ENCODE results near the gene SPTSSB. TPM values are rescaled to one million over a fixed set of nuclear protein-coding genes. Genes with fewer than 3 reads are reported as not detected.

Gene SPTSSB
- total RNA-seq, 4 donors from 2014 or later = 91.6 to 175 (median 109) TPM

DNA sequence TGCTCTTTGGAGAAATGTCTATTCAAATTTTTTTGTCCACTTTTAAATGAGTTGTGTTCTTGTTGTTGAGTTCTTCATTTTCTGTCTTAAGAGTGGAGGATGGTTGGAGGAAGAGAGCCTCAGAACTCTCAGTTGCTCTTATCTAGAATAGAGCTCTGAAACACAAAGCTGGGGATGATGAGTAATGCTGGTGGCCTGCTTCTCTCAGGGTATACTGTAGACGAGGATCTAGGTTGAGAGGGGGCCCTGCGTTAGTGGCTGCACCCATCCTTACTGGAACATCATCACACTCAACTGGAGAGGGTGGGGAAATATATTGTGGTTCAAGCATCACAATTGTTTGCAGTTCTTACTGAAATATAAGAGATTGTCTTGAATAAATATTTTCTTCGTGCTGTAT is 1.8 kb downstream of the SPTSSB start:
- intact Hi-C loops (cut with DNase I; ENCODE audit: low total_unique reads) = no loop called here
- no peak for DNase-seq (ENCODE audit: low spot score in 2 of 2)
- WGBS, 2 donors = 69 to 84% methylated on average over 3 of the region's 3 CpGs
- H3K4me3 ChIP-seq (ENCODE audit: low read depth, poor library complexity, severe bottlenecking) = no peak overlapping the region
- TF ChIP-seq, protein P1, sequence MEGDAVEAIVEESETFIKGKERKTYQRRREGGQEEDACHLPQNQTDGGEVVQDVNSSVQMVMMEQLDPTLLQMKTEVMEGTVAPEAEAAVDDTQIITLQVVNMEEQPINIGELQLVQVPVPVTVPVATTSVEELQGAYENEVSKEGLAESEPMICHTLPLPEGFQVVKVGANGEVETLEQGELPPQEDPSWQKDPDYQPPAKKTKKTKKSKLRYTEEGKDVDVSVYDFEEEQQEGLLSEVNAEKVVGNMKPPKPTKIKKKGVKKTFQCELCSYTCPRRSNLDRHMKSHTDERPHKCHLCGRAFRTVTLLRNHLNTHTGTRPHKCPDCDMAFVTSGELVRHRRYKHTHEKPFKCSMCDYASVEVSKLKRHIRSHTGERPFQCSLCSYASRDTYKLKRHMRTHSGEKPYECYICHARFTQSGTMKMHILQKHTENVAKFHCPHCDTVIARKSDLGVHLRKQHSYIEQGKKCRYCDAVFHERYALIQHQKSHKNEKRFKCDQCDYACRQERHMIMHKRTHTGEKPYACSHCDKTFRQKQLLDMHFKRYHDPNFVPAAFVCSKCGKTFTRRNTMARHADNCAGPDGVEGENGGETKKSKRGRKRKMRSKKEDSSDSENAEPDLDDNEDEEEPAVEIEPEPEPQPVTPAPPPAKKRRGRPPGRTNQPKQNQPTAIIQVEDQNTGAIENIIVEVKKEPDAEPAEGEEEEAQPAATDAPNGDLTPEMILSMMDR (IDR thresholded peaks at IDR 0.05) = no peak
- no peak for TF ChIP-seq POLR2A (IDR thresholded peaks at IDR 0.05)

DNA sequence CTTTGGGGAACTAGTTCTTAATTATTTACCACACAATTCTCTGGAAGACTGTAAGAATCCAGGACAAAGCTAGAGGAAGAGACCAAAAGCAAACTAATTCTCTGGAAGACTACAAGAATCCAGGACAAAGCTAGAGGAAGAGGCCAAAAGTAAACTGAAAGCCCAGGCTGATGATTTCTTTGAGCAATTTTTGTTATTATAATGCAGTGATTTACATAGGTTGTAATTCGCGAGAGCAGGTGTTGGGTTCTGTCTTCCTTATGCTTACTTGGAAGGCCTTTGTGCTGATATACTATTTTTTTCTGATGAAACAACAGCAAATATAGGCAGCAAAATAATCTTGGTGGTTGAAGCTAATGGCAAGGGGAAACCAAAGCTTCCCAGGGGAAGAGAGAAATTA is 5.2 kb downstream of the SPTSSB start:
- no peak overlapping the region for H3K4me3 ChIP-seq (ENCODE audit: low read depth, poor library complexity, severe bottlenecking)
- no peak for DNase-seq (ENCODE audit: low spot score in 2 of 2)
- intact Hi-C loops (cut with DNase I; ENCODE audit: low total_unique reads) = no loop called here
- 78 to 82% methylated on average over 2 of the region's 2 CpGs for WGBS, 2 donors
- TF ChIP-seq POLR2A (IDR thresholded peaks at IDR 0.05) = no peak
- TF ChIP-seq, protein P1 (IDR thresholded peaks at IDR 0.05) = no peak

DNA sequence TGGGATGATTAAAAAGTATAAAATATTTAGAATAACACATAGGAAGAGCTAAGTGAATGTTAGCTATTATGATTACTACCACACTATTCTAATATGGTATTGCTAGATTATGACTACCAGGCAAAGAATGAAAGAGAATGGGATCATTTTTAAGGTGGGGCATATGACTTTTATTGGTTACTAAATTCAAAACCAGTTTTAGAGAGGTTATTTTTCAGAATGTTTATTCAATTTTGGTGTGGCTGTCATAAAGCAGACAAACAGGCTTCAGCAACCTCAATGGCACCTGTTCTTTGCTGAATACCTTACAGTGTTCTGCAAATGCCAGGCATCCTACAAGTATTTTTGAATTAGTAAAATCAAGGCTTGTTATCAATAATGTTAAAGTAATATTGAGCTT is 12.8 kb downstream of the SPTSSB start:
- DNase-seq (ENCODE audit: low spot score in 2 of 2) = no peak
- intact Hi-C loops (cut with DNase I; ENCODE audit: low total_unique reads) = no loop called here
- H3K4me3 ChIP-seq (ENCODE audit: low read depth, poor library complexity, severe bottlenecking) = no peak overlapping the region
- TF ChIP-seq, protein P1 (IDR thresholded peaks at IDR 0.05) = no peak
- no peak for TF ChIP-seq POLR2A (IDR thresholded peaks at IDR 0.05)

DNA sequence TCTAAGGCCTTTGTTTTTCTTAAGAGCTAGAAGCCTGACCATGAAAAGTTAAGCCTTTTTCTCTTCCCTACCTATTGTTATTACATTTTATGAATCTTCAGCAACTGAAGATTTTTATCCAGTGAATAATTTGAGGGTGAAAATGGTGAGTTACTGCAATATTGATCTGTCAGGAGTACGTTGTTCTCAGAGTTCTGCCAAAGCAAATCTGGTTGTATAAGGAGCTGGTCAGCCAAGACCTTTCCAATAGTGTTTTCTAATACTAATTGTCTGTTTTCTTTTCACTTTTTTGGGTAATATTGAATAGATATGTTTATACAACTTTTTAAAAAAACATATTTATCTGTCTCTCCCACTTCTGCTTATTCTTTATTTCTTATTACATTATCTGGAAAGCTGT is 15.0 kb downstream of the SPTSSB start:
- TF ChIP-seq, protein P1 (IDR thresholded peaks at IDR 0.05) = no peak
- TF ChIP-seq POLR2A (IDR thresholded peaks at IDR 0.05) = no peak
- no peak for DNase-seq (ENCODE audit: low spot score in 2 of 2)
- intact Hi-C loops (cut with DNase I; ENCODE audit: low total_unique reads) = no loop called here
- no peak overlapping the region for H3K4me3 ChIP-seq (ENCODE audit: low read depth, poor library complexity, severe bottlenecking)
- WGBS, 2 donors = 89 to 91% methylated on average over 1 of the region's 1 CpG

DNA sequence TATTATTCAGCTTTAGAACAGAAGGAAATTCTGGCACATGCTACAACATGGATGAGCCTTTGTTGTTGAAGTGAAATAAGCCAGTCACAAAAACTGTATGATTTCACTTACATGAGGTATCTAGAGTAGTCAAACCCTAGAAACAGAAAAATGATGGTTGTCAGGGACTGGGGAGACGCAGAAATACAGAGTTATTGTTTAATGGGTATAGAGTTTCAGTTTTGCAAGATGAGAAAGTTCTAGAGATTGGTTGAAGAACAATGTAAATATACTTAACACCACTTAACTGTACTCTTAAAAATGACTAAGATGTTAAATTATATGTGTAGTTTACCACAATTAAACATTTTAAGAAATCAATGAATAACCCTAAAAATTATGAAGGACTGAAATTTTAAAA is 15.8 kb downstream of the SPTSSB start:
- TF ChIP-seq POLR2A (IDR thresholded peaks at IDR 0.05) = no peak
- TF ChIP-seq, protein P1 (IDR thresholded peaks at IDR 0.05) = no peak
- 86 to 89% methylated on average over 1 of the region's 1 CpG for WGBS, 2 donors
- no peak for DNase-seq (ENCODE audit: low spot score in 2 of 2)
- intact Hi-C loops (cut with DNase I; ENCODE audit: low total_unique reads) = no loop called here
- H3K4me3 ChIP-seq (ENCODE audit: low read depth, poor library complexity, severe bottlenecking) = no peak overlapping the region

DNA sequence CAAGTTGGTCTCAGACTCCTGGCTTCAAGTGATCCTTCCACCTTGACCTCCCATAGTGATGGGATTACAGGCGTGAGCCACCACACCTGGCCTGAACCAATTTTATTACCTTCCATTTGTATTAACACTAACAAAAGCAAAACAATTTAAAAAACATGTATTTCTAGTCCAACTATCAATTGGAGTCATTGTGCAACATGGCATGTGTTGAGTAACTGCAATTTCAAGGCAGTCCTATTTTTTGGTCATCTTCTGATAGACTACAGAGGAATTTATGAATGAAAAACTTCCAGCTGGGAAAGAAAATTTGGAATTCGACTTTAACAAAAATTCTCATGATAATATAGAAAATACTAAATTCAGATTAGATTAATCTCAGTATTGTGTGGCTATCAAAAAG is 16.8 kb downstream of the SPTSSB start:
- TF ChIP-seq POLR2A (IDR thresholded peaks at IDR 0.05) = no peak
- intact Hi-C loops (cut with DNase I; ENCODE audit: low total_unique reads) = no loop called here
- DNase-seq (ENCODE audit: low spot score in 2 of 2) = no peak
- WGBS, 2 donors = 79 to 83% methylated on average over 2 of the region's 2 CpGs
- no peak overlapping the region for H3K4me3 ChIP-seq (ENCODE audit: low read depth, poor library complexity, severe bottlenecking)

All from lower leg skin (tissue), 4 donors.